ENCODE measurements around the gene IL17RA.

IL17RA gene

GRCh38 chr22:17132112-17132511 is 47.3 kb downstream of the IL17RA start:
- no peak for TF ChIP-seq CTCF (conservative IDR thresholded peaks at IDR 0.05)
- H3K27ac ChIP-seq: no peak overlapping the region

- no peak for TF ChIP-seq CTCF (conservative IDR thresholded peaks at IDR 0.05)
- H3K27ac ChIP-seq: no peak overlapping the region
Observed at GRCh38 chr22:17133137-17133536, 48.3 kb downstream of the IL17RA start.

GRCh38 chr22:17135153-17135760 is 50.5 kb downstream of the IL17RA start:
- no peak overlapping the region for H3K27ac ChIP-seq
- no peak for TF ChIP-seq CTCF (conservative IDR thresholded peaks at IDR 0.05)

GRCh38 chr22:17137170-17137569 is 52.4 kb downstream of the IL17RA start:
- no peak for TF ChIP-seq CTCF (conservative IDR thresholded peaks at IDR 0.05)
- no peak overlapping the region for H3K27ac ChIP-seq

GRCh38 chr22:17137861-17138425 is 53.1 kb downstream of the IL17RA start:
- TF ChIP-seq CTCF (conservative IDR thresholded peaks at IDR 0.05): no peak
- H3K27ac ChIP-seq: no peak overlapping the region

GRCh38 chr22:17138513-17138912 is 53.7 kb downstream of the IL17RA start:
- H3K27ac ChIP-seq: no peak overlapping the region

GRCh38 chr22:17140022-17140421 is 55.2 kb downstream of the IL17RA start:
- H3K27ac ChIP-seq: no peak overlapping the region
- no peak for TF ChIP-seq CTCF (conservative IDR thresholded peaks at IDR 0.05)

More at GRCh38 chr22:17138513-17138912, 53.7 kb downstream of the IL17RA start:
- TF ChIP-seq CTCF (conservative IDR thresholded peaks at IDR 0.05): no peak

All from VCaP (cell line).